Skeletal muscle tissue (tissue), 4 donors: ENCODE measurements around the gene MAGI2. TPM values are rescaled to one million over a fixed set of nuclear protein-coding genes. Genes with fewer than 3 reads are reported as not detected.
"Not testable (repeated sequence)": the region's sequence is repeated elsewhere in the genome, so short reads cannot be mapped to it uniquely, and the experiment has no call there.

Experiments
- H3K27ac ChIP-seq: one replicate; pipeline ENCODE4 v1.7.0; 2013; ENCODE audit warnings: mild to moderate bottlenecking, low read depth, low read length, inconsistent platforms
- H3K27me3 ChIP-seq, 3 donors: one replicate each; pipeline ENCODE4 v1.7.0; 2013; ENCODE audit warnings: low read length in 3 of 3; ENCODE audit not compliant: control insufficient read depth in 3 of 3, insufficient read depth in 3 of 3
- H3K36me3 ChIP-seq, 3 donors: one replicate each; pipeline ENCODE4 v1.7.0; 2013; ENCODE audit warnings: low read length in 3 of 3; ENCODE audit not compliant: control insufficient read depth in 3 of 3, insufficient read depth in 3 of 3
- H3K4me1 ChIP-seq, 3 donors: one replicate each; pipeline ENCODE4 v1.7.0; 2013; ENCODE audit warnings: low read length in 3 of 3, mild to moderate bottlenecking in 3 of 3; ENCODE audit not compliant: control insufficient read depth in 3 of 3, insufficient read depth in 3 of 3
- H3K4me3 ChIP-seq, 3 donors: one replicate each; pipeline ENCODE4 v1.7.0; 2013; ENCODE audit warnings: low read length in 3 of 3
- H3K9ac ChIP-seq, 3 donors: one replicate each; pipeline ENCODE4 v1.7.0; 2013; ENCODE audit warnings: low read length in 3 of 3, mild to moderate bottlenecking in 3 of 3, moderate library complexity in 2 of 3, low read depth in 1 of 3
- H3K9me3 ChIP-seq, 3 donors: one replicate each; pipeline ENCODE4 v1.7.0; 2013; ENCODE audit warnings: low read length in 3 of 3; ENCODE audit not compliant: control insufficient read depth in 3 of 3
- total RNA-seq: library from RNA; depleted of rRNA; stranded (reverse); fragments of >200 nt; gene quantifications from one replicate; pipeline ENCODE4 v1.2.3, GENCODE V29; 2014
- donor health status: Osteomylitis.

MAGI2 gene
- total RNA-seq, 1 donor from 2014 or later: 4.2 TPM

DNA sequence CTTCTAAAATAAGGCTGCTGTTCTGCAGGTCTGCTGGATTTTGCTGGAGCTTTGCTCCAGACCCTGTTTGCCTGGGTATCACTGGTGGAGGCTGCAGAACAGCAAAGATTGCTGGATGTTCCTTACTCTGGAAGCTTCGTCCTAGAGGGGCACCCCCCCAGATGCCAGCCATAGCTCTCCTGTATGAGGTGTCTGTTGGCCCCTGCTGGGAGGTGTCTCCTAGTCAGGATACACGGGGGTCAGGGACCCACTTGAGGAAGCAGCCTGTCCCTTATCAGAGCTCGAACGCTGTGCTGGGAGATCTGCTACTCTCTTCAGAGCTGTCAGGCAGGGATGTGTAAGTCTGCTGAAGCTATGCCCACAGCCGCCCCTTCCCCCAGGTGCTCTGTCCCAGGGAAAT is 382.3 kb downstream of the MAGI2 start:
- H3K27ac ChIP-seq, H3K27me3 ChIP-seq, H3K36me3 ChIP-seq, H3K4me3 ChIP-seq, H3K9ac ChIP-seq, H3K9me3 ChIP-seq, H3K4me1 ChIP-seq: not testable (repeated sequence)

DNA sequence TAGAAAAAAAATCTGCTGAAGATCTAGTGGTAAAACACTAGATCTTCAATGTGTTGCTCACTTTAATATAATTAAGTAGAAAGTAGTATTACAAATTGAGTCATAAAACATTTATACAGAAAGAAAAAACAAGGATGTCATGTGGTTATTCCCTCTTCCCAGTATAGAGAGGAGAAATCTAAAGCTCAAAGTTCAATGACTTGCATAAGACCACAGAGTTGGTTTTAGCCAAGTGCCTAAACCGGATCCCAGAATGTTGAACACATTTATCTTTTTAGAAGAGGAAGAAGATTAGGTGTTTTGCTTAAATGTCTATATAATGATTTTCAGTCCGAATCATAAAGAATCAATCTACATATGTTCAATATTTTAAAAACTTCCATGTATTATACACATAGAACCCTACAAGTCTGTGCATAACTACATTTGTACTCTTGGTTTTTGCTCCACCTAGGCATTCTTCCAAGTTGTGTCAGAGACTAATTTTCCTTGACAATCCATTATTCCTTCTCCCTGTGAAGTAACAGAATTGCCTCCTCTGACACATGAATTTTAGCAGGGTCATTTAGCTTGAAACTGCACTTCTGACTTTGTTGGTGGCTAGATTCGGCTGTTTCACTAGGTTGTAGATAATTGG is 389.2 kb downstream of the MAGI2 start:
- peaks cover 0 to 2% (median 0%) of the 10 kb centered on the region in 3 donors for H3K9me3 ChIP-seq
- no peak overlapping the region for H3K27ac ChIP-seq
- no peaks in the 10 kb centered on the region for H3K36me3 ChIP-seq
- H3K27me3 ChIP-seq: no peaks in the 10 kb centered on the region
- no peaks in the 10 kb centered on the region for H3K4me1 ChIP-seq
- H3K4me3 ChIP-seq: no peak overlapping the region
- no peak overlapping the region for H3K9ac ChIP-seq

DNA sequence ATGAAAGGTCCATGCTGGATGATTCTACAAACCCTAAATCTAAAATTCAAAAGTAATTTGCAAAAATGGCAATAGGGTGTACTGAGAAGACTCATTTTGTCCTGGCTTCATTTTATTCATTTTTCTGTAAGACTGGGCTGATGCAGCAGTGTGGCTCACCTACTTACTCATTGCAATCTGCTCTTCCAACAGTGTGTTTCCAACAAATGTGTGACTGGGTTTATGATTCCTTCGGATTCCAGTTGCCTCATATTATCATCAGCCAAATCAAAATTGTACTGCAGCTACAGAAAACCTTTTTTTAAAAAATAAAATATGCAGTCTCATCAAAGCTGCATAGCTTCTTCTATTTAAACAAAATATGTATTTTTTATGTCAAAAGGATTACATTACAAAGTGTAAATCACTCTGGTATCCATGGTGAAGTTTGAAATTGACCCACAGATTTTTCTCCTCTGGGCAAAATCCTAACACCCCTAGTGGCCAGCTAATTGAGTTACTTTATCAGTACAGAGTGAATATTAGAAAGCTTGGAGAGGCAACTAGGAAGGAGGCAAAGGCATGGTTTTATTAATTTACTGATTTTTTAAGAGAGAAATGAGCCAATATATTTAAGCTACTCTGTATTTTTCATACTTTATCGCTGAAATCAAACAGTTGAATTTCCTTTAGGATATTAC is 390.3 kb downstream of the MAGI2 start:
- Histone ChIP-seq H3K36me3 (no peaks in the 10 kb centered on the region), H3K27ac (no peak overlapping the region), H3K9ac (no peak overlapping the region), H3K4me1 (no peaks in the 10 kb centered on the region), H3K4me3 (no peak overlapping the region), H3K9me3 (peaks cover 0 to 2% (median 0%) of the 10 kb centered on the region in 3 donors), H3K27me3 (no peaks in the 10 kb centered on the region)

- Histone ChIP-seq H3K9me3 (no peaks in the 10 kb centered on the region), H3K4me1 (no peaks in the 10 kb centered on the region), H3K27ac (no peak overlapping the region), H3K27me3 (no peaks in the 10 kb centered on the region), H3K4me3 (no peak overlapping the region), H3K9ac (no peak overlapping the region), H3K36me3 (no peaks in the 10 kb centered on the region)
Measured at GRCh38 chr7:79060498-79060897, 393.0 kb downstream of the MAGI2 start.

DNA sequence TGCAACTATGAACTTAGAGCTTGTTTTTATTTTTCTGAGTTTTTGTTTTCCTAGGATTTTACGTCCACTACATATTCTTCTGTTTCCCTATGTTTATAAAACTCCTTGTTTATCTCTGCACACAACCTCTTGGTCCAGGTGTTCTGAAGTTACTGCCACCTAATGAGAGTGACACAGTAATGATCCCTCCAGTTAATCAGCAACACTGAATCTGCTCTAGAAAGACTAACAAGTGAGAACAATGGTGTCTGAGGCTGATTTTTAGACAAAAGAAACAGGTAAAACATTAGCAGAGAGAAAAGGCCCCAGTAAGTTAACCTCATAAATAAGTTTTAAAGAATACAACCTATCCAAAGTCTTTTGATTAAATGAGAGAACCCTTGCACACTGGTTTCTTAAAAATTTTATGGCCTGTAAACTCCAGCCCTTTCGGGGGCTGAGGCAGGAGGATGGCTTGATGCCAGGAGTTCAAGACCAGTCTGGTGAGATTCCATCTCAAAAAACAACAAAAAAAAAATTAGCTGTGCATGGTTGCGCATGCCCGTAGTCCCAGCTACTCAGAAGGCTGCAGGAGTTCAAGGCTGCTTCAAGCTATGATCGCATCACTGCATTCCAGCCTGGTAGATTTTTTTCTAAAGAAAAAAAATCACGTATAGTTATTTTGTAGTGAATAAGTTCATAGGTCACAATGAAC is 397.6 kb downstream of the MAGI2 start:
- Histone ChIP-seq H3K36me3 (no peaks in the 10 kb centered on the region), H3K27ac (no peak overlapping the region), H3K9ac (no peak overlapping the region), H3K27me3 (no peaks in the 10 kb centered on the region), H3K4me1 (no peaks in the 10 kb centered on the region), H3K4me3 (no peak overlapping the region), H3K9me3 (no peaks in the 10 kb centered on the region)

DNA sequence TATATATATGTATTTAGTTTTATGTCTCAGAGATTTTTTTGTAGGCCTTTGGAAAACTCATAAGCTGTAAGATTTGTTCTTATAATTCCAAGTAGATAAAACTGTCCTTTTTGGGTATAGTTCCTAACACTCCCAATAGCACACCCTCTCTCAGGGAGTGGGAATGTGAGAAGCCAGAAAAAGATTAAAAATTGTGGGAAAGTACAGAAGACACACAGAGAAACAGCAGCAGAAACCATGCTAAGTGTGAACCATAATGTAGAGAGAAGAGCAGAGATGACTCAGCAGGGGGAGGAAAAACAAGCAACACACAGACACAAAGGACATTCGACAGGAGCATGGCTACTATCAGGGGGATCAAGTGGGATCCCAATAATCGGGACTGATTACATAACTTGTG is 401.6 kb downstream of the MAGI2 start:
- Histone ChIP-seq H3K36me3 (no peaks in the 10 kb centered on the region), H3K4me3 (no peak overlapping the region), H3K9ac (no peak overlapping the region), H3K4me1 (no peaks in the 10 kb centered on the region), H3K27me3 (no peaks in the 10 kb centered on the region), H3K9me3 (no peaks in the 10 kb centered on the region), H3K27ac (no peak overlapping the region)

- no peaks in the 10 kb centered on the region for H3K4me1 ChIP-seq
- H3K27me3 ChIP-seq: no peaks in the 10 kb centered on the region
- H3K36me3 ChIP-seq: no peaks in the 10 kb centered on the region
- no peak overlapping the region for H3K4me3 ChIP-seq
- H3K27ac ChIP-seq: no peak overlapping the region
- no peak overlapping the region for H3K9ac ChIP-seq
- no peaks in the 10 kb centered on the region for H3K9me3 ChIP-seq
Measured at GRCh38 chr7:79050603-79051002, 402.9 kb downstream of the MAGI2 start.

GRCh38 chr7:79046061-79046460 is 407.4 kb downstream of the MAGI2 start:
- no peaks in the 10 kb centered on the region for H3K9me3 ChIP-seq
- no peaks in the 10 kb centered on the region for H3K27me3 ChIP-seq

GRCh38 chr7:79037001-79037400 is 416.5 kb downstream of the MAGI2 start:
- H3K36me3 ChIP-seq: no peaks in the 10 kb centered on the region
- H3K4me3 ChIP-seq: no peak overlapping the region
- no peaks in the 10 kb centered on the region for H3K4me1 ChIP-seq
- H3K27ac ChIP-seq: no peak overlapping the region
- H3K9ac ChIP-seq: no peak overlapping the region
- no peaks in the 10 kb centered on the region for H3K9me3 ChIP-seq
- H3K27me3 ChIP-seq: no peaks in the 10 kb centered on the region

More at GRCh38 chr7:79046061-79046460, 407.4 kb downstream of the MAGI2 start:
- no peak overlapping the region for H3K27ac ChIP-seq
- H3K4me1 ChIP-seq: no peaks in the 10 kb centered on the region
- H3K9ac ChIP-seq: no peak overlapping the region
- H3K36me3 ChIP-seq: no peaks in the 10 kb centered on the region
- H3K4me3 ChIP-seq: no peak overlapping the region

DNA sequence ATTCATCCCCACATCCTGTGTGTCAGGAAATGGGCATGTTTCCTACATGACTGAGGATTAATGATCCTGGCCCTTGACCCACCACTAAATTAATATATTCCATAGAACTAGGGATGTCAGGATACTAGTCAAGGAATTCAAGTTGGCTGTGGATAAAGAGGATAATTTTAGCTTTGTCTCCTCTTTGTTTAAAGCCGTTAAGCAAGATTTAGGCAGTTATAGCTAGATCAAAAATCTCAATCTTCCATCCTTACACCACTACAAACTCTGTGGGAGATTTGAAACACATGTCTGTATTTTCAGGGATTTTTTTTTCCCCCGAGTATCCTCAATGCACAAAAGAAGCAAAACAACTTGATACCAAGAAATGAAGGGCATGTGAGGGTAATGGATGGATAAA is 417.1 kb downstream of the MAGI2 start:
- no peaks in the 10 kb centered on the region for H3K36me3 ChIP-seq
- no peak overlapping the region for H3K27ac ChIP-seq
- no peaks in the 10 kb centered on the region for H3K9me3 ChIP-seq
- no peaks in the 10 kb centered on the region for H3K4me1 ChIP-seq
- no peak overlapping the region for H3K9ac ChIP-seq
- H3K4me3 ChIP-seq: no peak overlapping the region
- H3K27me3 ChIP-seq: no peaks in the 10 kb centered on the region
